Stimulated activated CD8-positive, alpha-beta memory T cell treated with anti-CD3 and anti-CD28 coated beads, Interleukin-15, amount 100 ng/mL, for 24 hours (primary cell): Measurements from ENCODE around the gene ANKRD27.
"Not testable (repeated sequence)": the region's sequence is repeated elsewhere in the genome, so short reads cannot be mapped to it uniquely, and the experiment has no call there.

Experiments used
- DNase-seq: peaks from one replicate; pipeline ENCODE4 v3.0.0-alpha.2; 2020; ENCODE audit warnings: low read depth

Gene ANKRD27

DNA sequence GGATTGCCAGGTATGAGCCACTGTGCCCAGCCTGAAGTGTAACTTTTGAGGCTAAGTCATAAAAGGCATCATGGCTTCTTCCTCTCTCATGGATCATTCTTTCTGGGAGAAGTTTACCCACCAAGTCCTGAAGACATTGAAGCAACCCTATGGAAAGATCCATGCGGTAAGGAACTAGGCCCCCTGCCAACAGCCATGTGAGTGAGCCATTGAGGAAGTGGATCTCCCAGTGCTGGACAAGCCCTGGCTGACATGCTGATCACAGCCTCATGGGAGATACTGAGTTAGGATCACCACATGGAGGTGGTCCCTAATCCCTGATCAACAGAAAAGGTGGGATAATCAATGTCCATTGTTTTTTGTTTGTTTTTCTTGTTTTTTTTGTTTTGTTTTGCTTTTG, 13.3 kb upstream of the ANKRD27 start:
- no peak for DNase-seq

DNA sequence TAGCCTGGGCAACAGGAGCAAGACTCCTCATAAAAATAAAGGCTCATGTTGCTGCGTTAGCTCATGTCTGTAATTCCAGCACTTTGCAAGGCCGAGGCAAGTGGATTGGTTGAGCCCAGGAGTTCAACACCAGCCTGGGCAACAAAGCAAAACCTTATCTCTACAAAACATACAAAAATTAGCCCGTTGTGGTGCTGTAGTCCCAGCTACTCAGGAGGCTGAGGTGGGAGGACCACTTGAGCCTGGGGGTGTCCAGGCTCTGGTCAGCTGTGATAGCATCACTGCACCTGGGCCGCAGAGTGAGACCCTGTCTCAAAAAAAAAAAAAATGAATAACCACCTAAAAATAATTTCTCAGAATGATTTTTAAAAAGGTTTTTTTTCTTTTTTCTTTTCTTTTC, 12.7 kb upstream of the ANKRD27 start:
- DNase-seq = no peak

DNA sequence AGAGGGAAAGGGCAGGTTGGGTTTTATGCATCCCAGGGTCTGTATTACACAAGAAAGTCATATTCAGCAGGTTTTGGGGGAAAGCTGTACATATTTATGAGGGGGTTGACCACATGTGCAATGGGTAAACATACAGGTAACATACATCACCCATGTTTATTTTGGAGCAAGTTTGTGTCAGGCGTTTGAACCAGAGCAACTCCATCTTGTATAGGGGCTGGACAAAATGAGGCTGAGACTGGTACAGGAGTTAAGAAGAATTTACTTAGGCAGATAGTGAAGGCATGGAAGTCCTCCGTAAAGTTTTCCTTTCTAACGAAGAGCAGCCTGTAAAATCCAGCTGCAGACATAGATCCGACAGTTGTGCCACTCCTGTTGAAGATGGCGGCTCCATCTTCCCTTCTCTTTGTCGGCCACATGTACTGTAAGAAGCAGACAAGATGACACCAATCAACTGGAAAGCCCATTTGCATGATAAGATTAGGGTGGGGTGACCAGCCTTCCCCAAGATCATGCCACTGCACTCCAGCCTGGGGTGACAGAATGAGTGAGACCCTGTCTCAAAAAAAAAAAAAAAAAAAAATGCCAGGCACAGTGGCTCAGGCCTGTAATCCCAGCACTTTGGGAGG, 12.0 kb upstream of the ANKRD27 start:
- no peak for DNase-seq

DNA sequence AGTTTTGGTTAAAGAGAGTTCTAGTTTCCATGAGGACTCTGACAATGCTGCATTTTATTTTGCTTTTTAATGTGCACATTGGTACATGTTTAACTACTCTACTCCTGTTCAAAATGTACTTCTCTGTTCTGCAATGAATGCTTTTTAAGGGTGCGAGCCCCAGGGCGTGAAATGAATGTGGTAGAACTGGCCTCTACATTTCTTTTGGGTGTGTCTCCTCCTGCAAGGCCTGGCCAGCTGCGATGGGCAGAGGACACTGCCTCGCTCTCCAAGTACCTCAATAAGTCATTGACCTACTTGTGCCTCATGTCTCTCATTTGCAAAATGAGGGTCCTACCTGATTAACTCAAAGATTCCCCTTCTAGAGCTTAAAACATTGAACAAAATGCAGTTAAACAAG, 7.3 kb upstream of the ANKRD27 start:
- DNase-seq = no peak

DNA sequence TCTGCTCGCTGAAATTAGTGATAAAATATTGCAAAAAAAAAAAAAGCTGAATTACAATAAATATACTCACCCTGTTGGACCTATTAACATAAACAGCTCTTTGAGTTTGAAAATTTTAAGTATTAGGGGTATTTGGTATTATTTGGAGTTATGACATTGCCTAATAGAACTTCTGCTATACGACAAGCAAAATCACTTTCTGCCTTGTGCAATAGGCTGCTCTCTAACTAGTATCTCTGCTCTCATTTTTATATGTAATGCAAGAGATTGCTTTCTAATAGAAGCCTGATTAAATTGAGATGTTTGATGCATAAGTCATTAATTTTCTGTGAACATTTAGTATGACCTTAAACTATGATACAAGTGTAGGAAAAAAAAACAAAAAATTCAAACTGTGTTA, 6.0 kb upstream of the ANKRD27 start:
- DNase-seq = no peak

DNA sequence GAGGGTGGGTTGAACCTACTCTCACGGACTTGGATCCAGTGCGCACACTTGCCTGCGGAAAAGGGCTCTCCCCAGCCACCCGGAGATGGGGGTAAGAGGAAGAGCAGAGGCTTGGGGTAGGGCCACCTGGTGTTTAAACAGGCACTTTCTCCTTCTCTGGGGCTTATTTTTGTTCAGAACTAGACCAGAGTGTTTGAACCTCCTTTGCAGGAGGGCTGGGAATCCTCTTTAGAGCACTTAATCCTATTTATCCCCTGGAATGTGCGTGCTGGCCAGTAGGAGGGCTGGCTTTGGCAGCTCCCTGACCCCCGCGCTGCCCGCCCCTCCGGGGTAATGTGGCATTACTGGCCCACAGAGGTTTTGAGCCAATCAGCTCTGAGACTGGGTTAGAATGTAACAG, 2.7 kb upstream of the ANKRD27 start:
- DNase-seq = no peak

DNA sequence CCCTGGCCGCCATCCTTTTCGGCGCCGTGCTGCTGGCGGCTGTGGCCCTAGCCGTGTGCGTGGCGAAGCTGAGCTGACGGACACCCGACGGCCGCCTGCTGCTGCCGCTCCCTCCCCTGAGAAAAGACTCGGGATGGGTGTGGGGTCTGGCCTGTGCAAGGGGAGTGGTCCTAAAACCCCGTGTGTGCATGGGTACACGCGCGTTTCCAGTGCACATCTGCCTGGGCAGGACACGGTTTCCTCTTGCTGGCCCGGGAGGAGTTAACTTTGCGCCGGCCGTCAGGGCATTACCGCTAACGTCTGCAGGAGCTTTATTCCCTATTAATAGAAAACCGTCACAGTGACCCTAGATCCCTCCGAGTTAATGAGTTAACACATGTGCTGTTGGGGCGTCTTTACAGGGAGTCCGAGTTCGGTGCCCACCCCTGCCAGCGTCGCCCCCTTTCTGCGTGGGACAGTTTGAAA, 1.9 kb upstream of the ANKRD27 start:
- no peak for DNase-seq

DNA sequence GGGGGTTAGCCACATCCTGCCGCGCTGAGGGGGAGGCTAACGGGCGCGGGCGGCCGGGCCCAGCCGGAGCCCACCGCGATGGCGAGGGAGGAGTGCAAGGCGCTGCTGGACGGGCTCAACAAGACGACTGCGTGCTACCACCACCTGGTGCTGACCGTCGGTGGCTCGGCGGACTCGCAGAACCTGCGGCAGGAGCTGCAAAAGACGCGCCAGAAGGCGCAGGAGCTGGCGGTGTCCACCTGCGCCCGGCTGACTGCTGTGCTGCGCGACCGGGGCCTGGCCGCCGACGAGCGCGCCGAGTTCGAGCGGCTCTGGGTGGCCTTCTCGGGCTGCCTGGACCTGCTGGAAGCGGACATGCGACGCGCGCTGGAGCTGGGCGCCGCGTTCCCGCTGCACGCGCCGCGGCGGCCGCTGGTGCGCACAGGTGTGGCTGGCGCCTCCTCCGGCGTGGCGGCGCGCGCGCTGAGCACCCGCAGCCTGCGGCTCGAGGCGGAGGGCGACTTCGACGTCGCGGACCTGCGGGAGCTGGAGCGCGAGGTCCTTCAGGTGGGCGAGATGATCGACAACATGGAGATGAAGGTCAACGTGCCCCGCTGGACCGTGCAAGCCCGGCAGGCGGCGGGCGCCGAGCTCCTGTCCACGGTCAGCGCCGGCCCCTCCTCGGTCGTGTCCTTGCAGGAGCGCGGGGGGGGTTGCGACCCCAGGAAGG, 1.4 kb upstream of the ANKRD27 start:
- no peak for DNase-seq

DNA sequence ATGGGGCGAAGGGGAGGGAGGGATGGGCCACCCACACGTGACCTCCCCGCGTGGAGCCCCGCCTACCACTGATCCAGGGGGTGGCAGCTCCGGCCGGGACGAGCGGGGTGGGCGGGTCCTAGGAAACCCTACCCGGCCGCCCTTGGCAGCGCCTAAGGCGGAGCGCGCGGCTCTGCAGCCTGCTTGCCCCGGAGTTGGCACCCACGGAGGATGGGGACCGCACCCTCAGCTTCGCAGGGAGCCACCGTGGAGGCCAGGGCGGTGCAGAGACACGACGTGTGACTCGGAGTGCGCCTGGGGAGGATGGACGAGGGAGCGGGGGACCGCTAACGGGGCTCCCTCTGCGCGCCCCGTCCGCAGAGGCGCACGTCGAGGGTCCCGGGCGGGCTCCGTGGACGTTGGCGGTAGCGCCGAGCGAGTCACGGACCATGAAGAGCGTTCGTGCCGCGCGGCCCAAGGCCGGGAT, 773 bp upstream of the ANKRD27 start, which contains the start of gene RGS9BP:
Gene RGS9BP, plus strand, starts transcription at position 129 of the 466 bp plus-strand sequence. CDS start 416 bp downstream, outside the sequence.
- no peak for DNase-seq

DNA sequence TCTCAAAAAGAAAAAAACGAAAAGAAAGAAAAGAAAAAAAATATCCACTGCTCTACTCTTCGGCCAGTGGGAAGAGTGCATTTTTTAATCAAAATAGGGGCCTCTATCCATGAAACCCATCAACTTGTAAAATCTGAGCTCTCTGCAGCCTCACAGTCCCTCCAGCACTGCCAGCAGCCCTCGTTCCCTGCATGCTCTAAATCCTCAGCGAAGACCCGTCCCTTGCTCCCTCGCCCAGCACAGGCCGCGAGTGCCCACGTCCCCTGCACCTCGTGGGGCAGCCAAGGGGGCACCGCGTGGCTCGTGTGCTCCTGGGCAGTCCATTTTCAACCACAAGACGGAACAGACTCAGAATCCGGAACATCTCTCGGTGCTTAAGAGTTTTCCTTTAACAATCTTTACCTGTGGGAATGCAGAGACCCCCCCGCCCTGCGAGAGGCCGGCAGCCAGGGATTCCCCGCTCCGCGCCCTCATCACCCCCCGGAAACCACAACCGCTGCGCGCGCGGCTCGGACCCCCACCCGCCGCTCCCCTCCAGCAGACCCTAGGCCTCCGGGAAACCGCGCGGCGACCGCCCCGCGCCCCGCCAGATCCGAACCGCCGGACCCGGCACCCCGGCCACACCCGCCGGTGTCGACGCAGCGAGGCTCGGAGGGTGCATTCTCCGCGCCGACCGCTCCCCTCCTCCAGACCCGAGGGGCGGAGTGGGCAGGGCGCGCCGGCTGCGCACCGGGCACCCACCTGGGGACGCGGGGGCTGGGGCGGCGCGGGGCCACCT, 638 bp downstream of the ANKRD27 start:
- no peak for DNase-seq

DNA sequence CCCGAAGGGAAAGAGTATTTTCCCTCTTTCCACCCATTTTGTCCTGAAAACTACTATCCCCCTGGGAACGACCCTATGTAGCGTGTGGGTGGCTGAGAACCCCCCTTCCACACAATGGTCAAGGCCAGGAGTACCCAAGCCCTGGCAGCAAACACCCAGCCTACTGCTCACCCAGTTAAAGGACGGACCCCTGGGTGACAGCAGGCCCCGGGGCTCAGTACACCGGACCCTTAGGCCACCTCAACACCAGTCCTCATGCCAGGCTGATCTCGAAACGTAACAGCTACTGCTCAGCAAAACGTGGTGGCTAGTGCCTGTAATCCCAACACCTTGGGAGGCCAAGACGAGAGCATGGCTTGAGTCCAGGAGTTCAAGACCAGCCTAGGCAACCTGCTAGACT, 1.4 kb downstream of the ANKRD27 start:
- no peak for DNase-seq

DNA sequence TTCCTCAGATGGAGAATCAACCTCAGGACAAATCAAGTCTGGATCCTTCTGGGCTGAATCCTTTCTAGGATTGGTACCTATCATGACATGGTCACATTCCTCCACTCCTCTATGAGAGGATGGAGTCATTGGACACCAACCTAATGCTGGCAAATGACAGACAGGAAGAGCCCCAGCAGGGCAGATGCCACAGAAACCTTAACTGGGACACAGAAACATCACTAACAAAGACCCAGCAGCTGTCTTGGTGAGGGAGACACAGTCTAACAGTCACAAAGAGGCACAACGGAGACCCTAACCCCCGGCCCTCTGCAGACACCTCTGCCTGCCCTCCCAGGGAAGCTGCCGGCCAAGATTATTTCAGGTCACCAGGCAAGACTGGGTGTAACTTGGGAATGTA, 2.1 kb downstream of the ANKRD27 start:
- DNase-seq = no peak

DNA sequence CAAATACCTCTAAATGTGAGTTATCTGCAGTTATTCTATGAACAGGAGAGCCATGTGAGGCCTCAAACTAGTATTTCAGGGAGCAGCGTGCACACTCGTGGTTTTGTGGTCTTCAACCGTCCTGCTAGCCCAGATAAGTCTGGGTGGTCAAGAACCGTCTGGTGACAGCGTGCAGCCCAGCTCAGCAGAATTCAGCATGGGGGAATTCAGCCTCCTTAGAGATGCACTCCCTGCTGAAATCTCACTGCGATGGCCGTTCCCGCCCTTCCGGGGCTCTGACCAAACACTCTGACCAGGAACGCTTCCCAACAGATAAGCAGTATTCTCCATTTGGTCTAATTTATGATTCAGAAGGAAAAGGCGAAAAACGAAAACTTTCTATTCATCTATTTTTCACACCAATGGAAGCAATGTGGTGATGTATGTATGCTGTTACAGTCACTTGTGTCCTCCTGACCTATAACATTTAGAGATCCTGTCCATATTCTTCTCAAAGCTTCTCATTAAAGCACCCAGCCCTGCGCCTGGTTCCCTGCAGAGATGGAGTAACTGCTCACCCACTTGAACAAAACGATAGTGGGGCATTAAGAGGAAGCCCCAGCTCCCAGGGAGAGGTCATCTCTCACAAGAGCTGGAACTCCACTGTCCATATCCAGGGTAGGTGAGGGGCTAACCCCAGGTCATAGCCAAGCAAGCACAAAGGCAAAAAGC, 2.9 kb downstream of the ANKRD27 start:
- DNase-seq = no peak

DNA sequence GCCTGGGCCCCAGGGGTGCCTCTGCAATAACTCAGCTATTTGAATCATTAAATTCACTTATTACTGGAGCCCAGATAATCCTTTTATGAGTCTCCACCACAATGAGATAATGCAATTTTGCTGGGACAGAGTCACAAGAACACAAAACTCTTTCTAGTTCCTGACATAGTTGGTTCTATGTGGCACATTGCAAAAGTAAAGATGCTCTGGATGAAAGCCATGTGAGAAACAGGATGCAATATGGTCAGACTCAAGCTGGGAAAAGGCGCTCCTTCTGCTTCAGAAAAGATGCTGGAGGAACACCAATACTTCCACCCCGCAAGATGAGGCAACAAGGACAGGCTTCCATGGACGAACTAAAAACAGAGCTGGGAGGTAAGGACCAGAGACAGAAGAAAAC, 5.7 kb downstream of the ANKRD27 start:
- no peak for DNase-seq

DNA sequence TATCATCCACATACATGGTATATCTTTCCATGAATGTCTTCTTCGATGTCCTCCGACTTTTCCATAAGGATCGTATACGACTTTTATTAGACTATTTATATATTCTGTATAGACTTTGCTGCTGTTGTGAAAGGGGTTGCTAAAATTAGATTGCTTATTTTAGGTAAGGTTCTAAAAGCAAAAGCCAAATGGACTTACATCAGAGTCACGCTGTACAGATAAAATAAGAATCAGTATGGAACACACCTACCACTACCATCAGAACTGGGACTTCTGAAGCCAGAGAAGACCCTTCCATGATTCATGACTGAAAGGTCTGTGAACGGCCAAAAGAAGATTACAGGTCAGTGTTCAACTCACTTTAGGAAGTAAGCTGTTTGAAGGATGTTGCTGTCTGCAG, 8.9 kb downstream of the ANKRD27 start:
- no peak for DNase-seq

DNA sequence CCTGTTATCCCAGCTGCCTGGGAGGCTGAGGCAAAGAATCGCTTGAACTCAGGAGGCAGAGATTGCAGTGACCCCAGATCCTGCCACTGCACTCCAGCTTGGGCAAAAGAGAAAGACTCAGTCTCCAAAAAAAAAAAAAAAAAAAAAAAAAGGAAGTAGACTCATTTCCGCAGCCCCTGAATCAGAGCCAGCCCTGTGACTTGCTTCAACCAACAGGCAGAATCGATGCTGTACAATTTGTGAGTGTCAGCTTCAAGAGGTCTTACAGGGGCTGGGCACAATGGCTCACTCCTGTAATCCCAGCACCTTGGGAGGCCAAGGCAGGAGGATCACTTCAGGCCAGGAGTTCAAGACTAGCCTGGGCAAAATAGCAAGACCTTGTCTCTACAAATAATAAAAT, 12.8 kb downstream of the ANKRD27 start:
- DNase-seq = no peak

DNA sequence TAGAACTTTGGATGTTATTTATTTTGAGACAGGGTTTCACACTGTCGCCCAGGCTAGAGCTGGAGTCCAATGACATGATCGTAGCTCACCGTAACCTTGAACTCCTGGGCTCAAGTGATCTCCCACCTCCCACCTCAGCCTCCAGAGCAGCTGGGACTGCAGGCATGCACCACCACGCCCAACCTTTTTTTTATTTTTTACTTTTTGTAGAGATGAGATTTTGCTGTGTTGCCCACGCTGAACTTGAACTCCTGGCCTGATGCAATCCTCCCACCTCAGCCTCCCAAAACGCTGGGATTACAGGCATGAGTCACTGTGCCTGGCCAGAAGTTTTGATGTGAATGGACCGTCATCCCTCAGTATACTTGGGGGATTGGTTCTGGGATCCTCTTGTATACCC, 13.7 kb downstream of the ANKRD27 start:
- DNase-seq = no peak

DNA sequence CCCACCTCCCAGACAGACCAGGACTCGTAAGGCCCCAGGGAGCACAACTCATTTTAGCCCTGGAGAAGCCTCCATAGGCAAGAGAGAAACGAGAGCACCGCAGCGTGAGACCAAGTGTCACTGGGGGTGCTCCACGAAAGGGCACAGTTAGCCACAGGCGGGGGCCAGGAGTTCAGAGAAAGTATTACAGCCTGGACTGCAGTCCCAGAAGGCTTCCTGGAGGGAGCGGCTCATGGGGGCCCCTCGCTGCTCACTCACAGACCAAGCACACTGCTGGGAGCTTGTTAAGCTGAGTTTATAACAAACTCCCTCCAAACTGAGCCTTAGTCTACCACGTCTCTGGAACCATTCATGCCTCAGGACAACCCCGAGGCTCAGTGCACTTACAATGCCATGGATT, 16.5 kb downstream of the ANKRD27 start:
- no peak for DNase-seq

DNA sequence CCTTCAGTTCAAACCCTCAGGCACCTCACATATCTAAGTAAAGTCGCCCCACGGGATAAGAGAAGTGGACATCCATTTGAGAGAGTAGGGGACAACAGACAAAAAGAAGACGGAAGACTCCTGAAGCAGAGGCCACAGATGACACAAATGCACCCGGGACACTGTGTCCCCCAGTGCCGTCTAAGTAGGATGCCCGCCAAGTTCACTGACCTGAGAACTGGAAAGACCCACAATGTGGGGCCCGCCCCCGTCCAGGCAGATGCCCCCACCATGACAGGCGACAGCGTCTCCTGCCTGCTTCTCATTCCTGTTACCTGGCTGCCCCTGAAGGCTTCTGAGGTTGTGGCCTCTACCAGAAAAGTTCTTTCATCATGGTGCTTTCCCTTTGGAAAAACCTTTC, 16.9 kb downstream of the ANKRD27 start:
- DNase-seq = no peak

DNA sequence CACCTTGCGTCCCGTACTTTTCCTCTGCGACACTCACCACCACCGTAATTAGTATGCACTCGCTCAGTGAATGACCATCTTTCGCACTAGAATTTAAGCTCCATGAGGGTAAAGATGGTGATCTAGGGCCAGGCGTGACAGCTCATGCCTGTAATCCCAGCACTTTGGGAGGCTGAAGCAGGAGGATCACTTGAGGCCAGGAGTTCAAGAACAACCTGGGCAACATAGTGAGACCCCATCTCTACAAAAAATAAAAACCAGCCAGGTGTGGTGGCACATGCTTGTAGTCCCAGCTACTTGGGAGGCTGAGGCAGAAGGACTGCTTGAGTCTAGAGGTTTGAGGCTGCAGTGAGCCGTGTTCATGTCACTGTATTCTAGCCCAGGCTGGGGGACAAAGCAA, 18.6 kb downstream of the ANKRD27 start:
- DNase-seq = not testable (repeated sequence)

DNA sequence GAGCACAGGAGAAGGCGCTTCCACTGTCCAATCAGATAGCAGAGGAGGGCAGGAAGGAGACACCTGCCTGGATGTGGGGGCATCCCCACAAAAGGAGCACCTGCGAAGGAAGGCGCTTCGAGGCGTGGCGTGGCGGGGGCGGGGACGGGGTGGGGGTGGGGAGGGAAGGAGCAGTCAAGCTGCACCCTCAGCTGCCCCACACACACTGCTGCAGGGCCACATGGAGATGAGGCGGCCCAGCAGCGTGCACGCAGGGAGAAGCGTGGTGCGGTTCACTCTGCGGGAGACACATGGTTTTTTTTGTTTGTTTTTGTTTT, 21.4 kb downstream of the ANKRD27 start:
- DNase-seq = no peak

DNA sequence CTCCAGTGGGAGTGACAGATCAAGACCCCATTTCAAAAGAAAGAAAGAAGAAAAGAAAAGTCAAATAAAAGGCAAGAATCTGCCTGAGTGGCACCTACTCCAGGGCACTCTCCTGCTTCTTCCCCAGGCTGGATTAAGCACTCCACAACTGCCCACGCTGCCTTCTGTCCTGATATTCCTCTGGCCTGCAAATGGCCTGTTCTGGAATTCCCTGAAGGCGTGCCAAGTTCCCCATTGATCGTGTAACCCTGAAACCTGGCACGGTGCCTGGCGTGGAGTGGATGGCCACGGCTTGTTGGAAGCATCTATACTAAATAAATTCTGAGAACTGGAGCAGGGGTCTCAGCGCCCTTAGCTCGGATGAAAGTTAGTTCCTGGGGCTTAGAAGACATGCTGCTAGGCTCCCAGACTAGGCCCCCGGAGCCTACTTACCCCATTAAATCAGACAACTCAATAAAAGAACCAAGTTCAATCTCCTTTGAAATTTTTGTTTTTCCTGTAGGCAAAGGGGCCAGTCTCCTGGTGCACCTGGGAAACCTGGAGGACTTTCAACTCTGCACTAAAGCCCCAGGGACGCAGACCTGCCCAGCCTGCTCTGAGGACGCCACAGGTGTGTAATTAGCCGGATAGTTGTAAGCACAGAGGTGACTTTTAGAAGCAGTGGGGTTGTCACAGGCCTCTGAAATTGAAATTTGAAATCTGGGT, 21.9 kb downstream of the ANKRD27 start:
- DNase-seq = no peak
